WI38 (cell line): Measurements from ENCODE around the gene TOM1L2.

Experiments
- H3K4me3 ChIP-seq: 2 replicates; pipeline ENCODE4 v1.5.1; 2011; ENCODE audit warnings: low read depth, mild to moderate bottlenecking, control low read depth, low read length
- TF ChIP-seq, protein P1 (sequence below): IDR thresholded peaks from 2 replicates; pipeline ENCODE4 v1.5.1; 2012; ENCODE audit warnings: low read depth, mild to moderate bottlenecking, control low read depth, low read length

The TOM1L2 gene

DNA sequence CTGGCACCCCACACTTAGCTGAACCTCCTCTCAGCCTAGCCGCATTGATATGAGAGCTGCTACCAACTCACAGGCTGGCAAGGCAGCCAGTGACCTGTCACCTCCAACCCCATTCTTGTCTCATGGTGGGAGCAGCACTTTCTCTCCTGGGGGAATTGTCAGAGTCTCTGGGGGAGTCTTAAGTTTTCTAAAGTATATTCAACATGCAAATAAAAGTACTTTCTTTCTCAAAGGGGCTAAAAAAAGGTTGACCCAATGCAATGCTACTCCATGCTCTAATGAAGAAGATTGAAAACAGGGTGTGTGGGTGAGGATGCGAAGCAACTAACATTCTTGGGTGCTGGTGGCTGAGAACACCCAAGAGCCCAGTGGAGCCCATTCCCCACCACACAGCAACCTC is 82.3 kb downstream of the TOM1L2 start:
- no peak overlapping the region for H3K4me3 ChIP-seq
- TF ChIP-seq, protein P1, sequence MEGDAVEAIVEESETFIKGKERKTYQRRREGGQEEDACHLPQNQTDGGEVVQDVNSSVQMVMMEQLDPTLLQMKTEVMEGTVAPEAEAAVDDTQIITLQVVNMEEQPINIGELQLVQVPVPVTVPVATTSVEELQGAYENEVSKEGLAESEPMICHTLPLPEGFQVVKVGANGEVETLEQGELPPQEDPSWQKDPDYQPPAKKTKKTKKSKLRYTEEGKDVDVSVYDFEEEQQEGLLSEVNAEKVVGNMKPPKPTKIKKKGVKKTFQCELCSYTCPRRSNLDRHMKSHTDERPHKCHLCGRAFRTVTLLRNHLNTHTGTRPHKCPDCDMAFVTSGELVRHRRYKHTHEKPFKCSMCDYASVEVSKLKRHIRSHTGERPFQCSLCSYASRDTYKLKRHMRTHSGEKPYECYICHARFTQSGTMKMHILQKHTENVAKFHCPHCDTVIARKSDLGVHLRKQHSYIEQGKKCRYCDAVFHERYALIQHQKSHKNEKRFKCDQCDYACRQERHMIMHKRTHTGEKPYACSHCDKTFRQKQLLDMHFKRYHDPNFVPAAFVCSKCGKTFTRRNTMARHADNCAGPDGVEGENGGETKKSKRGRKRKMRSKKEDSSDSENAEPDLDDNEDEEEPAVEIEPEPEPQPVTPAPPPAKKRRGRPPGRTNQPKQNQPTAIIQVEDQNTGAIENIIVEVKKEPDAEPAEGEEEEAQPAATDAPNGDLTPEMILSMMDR: no peak

DNA sequence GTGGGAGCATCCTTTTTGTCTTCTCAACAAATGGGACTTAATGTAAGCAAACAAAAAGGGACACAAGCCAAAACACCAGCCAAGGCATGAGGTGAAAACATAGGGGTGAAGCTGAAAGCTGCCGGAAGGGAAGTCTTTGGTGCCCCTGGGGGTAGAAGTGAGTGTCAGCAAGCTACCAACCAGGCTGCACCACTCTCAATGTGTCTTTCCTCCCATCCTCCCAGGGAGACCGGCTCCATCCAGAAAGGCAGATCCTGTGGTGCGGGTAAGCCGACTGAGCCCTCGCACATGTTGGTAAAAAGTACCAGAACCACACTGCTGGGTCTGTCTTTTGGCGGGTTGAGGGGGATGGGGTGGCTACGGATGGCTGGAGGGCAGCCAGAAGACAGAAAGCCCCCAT is 83.4 kb downstream of the TOM1L2 start:
- TF ChIP-seq, protein P1: 0 out of 2 replicates have a peak, but pooled peaks have one; percentile 8
- no peak overlapping the region for H3K4me3 ChIP-seq

DNA sequence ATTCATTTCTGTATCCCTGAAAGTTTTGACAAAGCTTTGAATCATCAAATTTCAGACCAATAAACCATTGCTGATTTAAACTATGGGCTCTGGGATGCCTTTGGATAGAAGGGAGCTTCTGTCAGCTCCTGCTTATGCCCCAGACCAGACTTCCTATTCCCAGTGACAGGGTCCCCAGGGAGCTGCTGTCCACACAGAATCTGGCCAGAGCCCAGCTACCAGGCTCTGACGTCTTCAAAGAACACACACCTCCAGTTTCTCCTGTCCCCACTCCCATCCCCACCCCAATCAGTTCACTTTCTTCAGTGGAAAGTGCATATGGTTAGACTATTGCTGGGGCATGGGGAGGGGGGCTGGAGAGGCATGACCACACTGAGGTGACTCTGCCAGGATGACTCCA is 83.8 kb downstream of the TOM1L2 start:
- H3K4me3 ChIP-seq: no peak overlapping the region
- TF ChIP-seq, protein P1: no peak

DNA sequence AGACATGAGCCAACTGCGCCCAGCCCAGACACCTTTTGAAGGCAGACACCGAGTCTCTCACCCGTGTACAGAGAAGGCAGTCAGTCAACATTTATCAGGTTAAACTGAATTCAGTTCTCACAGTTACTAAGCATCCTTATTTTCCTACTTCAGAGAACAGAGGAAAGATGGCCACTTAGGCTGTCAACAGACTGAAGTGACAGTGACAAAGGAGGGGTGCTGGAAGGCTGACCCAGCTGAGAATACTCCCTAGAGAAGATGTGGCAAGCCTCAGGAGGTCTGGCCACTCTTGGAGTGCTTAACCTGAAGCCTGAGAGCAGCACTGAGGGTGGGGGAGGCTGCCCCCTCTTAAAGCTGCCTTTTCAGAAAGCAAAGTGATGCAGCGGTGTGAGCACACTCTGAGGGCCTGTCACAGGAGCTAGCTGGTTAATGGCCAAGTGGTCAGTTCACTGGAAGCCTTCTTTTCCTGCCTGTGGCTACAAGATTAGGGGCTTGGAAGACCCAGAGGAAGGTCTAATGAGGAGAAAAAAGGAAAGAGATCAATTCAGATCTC is 84.4 kb downstream of the TOM1L2 start:
- TF ChIP-seq, protein P1: no peak
- H3K4me3 ChIP-seq: no peak overlapping the region

DNA sequence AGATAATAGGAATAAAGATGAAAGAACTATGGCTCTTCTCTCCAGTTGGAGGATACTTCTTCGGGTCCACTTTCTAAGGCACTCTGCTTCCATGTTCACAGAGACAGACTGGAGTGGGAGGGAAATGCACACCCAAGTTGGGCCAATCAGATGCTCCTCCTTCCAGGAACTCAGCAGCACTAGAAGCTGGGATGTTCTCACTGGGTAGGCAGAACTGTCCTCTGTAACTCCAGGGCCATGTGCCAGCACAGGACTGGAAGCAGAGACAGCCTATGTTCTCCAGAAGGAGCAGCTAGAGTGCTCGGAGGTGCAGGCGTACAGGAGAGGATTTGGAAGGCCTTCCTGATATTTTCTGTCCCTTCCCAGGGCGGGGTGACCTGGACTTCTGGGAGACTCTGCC is 85.5 kb downstream of the TOM1L2 start:
- H3K4me3 ChIP-seq: no peak overlapping the region
- TF ChIP-seq, protein P1: no peak

DNA sequence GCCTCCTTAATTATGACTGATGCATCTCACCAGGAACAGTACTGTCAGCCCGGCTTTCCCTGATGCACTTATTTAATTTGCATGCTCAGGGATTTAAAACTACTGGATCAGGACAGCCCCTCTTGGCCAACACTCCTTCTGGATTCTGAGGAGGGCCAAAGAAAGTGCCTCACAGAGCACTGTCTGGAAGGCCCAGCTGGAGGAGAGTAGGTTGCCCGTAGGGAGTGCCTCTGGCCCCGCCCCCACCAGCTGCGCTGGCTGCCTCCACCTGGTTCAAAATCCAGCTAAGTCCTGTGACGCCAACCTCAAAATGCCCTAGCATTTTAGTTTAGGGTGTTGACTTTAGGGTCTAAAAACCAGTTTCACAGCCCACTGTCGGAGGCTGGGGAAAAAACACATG is 86.0 kb downstream of the TOM1L2 start:
- TF ChIP-seq, protein P1: no peak
- no peak overlapping the region for H3K4me3 ChIP-seq

DNA sequence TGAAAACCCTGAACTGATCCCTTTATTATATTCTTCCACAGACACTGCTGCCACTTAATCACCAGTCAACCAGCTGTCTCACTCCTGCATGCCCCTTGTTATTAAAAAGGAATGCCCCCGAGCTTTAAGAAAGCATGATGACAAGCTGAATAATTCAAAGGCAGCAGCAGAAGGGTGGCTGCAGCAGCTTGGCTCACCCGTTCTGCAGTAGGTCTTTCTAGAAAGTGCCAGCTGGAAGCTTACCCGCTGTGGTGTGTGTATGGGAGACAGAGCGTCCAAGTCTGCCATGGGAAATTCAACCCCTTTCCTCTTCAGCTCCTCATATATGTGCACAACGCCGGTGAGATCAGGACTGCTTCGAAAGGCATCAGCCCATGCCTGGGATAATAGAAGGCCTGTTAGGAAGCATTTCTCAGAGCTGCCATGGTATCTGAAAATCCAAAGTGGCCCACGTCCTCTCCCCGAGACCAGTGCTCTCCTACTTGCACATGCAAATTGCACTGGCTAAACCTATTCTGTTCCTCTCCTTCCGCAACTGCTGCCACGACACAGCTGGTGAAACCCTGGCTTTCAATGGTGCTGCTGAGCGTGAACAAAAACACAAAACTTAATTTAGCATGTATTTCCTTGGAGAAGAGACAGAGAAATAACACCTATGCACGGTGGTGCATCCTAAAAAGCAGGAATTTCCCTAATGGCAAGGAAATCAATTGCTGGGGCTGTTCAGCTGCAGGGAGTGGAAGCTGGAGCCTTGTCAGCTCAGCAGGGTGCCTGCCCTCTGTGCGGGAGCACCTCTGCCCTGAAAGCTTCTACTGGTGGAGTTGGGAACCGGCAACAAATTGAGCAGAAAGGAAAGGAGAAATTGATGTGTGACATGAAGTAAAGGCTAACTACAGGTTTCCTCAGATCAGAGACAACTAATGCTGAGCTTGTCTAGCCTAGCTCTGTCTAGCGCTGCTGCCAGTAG is 87.5 kb downstream of the TOM1L2 start:
- TF ChIP-seq, protein P1: no peak
- no peak overlapping the region for H3K4me3 ChIP-seq
